ENCODE data around the gene ADISSP.

Gene ADISSP

GRCh38 chr20:3767427-3768341, at the start of gene ADISSP:
TSS of gene ADISSP (minus strand) at chr20:3767753. CDS start at chr20:3760100, 7,653 bp downstream.
- DNase-seq, result peak; percentile 99

GRCh38 chr20:3815703-3816315, 48.3 kb upstream of the ADISSP start:
- DNase-seq, result no peak

- DNase-seq, result no peak
These were observed 47.5 kb upstream of the ADISSP start for GRCh38 chr20:3814928-3815495.

GRCh38 chr20:3813848-3814581, 46.5 kb upstream of the ADISSP start:
- DNase-seq, result no peak

GRCh38 chr20:3812975-3813847, 45.7 kb upstream of the ADISSP start:
- no peak for DNase-seq

GRCh38 chr20:3812259-3812681, 44.7 kb upstream of the ADISSP start:
- no peak for DNase-seq

GRCh38 chr20:3811467-3812258, 44.1 kb upstream of the ADISSP start:
- DNase-seq, result peak; percentile 97

- DNase-seq, result no peak
These were observed 41.0 kb upstream of the ADISSP start for GRCh38 chr20:3808544-3808943.

- DNase-seq, result no peak
These were observed 37.2 kb upstream of the ADISSP start for GRCh38 chr20:3804781-3805180.

- no peak for DNase-seq
These were observed 36.8 kb upstream of the ADISSP start for GRCh38 chr20:3804254-3804751.

GRCh38 chr20:3803854-3804253, 36.3 kb upstream of the ADISSP start:
- no peak for DNase-seq

GRCh38 chr20:3803289-3803688, 35.7 kb upstream of the ADISSP start:
- no peak for DNase-seq

GRCh38 chr20:3802524-3803239, 35.1 kb upstream of the ADISSP start:
- DNase-seq, result no peak

GRCh38 chr20:3801846-3802245, 34.3 kb upstream of the ADISSP start:
- no peak for DNase-seq

- DNase-seq, result no peak
These were observed 33.7 kb upstream of the ADISSP start for GRCh38 chr20:3801299-3801698.

- DNase-seq, result no peak
These were observed 33.3 kb upstream of the ADISSP start for GRCh38 chr20:3800878-3801260.

GRCh38 chr20:3800256-3800877, 32.8 kb upstream of the ADISSP start:
- no peak for DNase-seq

- DNase-seq, result no peak
These were observed 31.3 kb upstream of the ADISSP start for GRCh38 chr20:3798908-3799248.

GRCh38 chr20:3798373-3798768, 30.8 kb upstream of the ADISSP start:
- DNase-seq, result no peak
